GM21367 (cell line): ENCODE data around the gene SYNPO2.
"Not testable (repeated sequence)": the region's sequence is repeated elsewhere in the genome, so short reads cannot be mapped to it uniquely, and the experiment has no call there.

Experiments
- ATAC-seq: cut with Tn5 transposase; IDR thresholded peaks from one replicate; pipeline ENCODE4 v1.9.1; 2021; ENCODE audit not compliant: unreplicated experiment

SYNPO2 gene

GRCh38 chr4:118995693-118996391 is 107.2 kb downstream of the SYNPO2 start:
- no peak for ATAC-seq

GRCh38 chr4:118997601-118998000 is 108.9 kb downstream of the SYNPO2 start:
- no peak for ATAC-seq

- ATAC-seq: no peak
Measured at GRCh38 chr4:118999919-119000318, 111.3 kb downstream of the SYNPO2 start.

GRCh38 chr4:119000400-119000799 is 111.7 kb downstream of the SYNPO2 start:
- ATAC-seq: no peak

GRCh38 chr4:119002476-119002875 is 113.8 kb downstream of the SYNPO2 start:
- ATAC-seq: no peak

- not testable (repeated sequence) for ATAC-seq
Measured at GRCh38 chr4:119003001-119003400, 114.3 kb downstream of the SYNPO2 start.

GRCh38 chr4:119005928-119006460 is 117.3 kb downstream of the SYNPO2 start:
- no peak for ATAC-seq

- ATAC-seq: no peak
Measured at GRCh38 chr4:119008761-119009160, 120.1 kb downstream of the SYNPO2 start.

GRCh38 chr4:119010221-119010620 is 121.6 kb downstream of the SYNPO2 start:
- not testable (repeated sequence) for ATAC-seq

- ATAC-seq: no peak
Measured at GRCh38 chr4:119010909-119011606, 122.4 kb downstream of the SYNPO2 start.

- ATAC-seq: no peak
Measured at GRCh38 chr4:119011607-119011988, 122.9 kb downstream of the SYNPO2 start.

- ATAC-seq: no peak
Measured at GRCh38 chr4:119014658-119015057, 126.0 kb downstream of the SYNPO2 start.

GRCh38 chr4:119016636-119017035 is 128.0 kb downstream of the SYNPO2 start:
- ATAC-seq: no peak

GRCh38 chr4:119017636-119018035 is 129.0 kb downstream of the SYNPO2 start:
- no peak for ATAC-seq

- no peak for ATAC-seq
Measured at GRCh38 chr4:119020158-119020557, 131.5 kb downstream of the SYNPO2 start.

GRCh38 chr4:119022520-119022919 is 133.9 kb downstream of the SYNPO2 start:
- ATAC-seq: not testable (repeated sequence)

- no peak for ATAC-seq
Measured at GRCh38 chr4:119024102-119024501, 135.4 kb downstream of the SYNPO2 start.

GRCh38 chr4:119025420-119025819 is 136.8 kb downstream of the SYNPO2 start:
- ATAC-seq: no peak

GRCh38 chr4:119025916-119026661 is 137.4 kb downstream of the SYNPO2 start:
- no peak for ATAC-seq

- no peak for ATAC-seq
Measured at GRCh38 chr4:119026662-119027444, 138.2 kb downstream of the SYNPO2 start.

GRCh38 chr4:119027811-119028210 is 139.2 kb downstream of the SYNPO2 start:
- ATAC-seq: no peak
